Activated naive CD8-positive, alpha-beta T cell treated with anti-CD3 and anti-CD28 coated beads, Interleukin-2, amount 50 U/mL, for 24 hours (primary cell): ENCODE data around the gene KLK11.

Experiments
- ATAC-seq: fragments of 150-1000 bp; cut with Tn5 transposase; one replicate; pipeline ENCODE4 v1.10.0; 2021
- DNase-seq: peaks from one replicate; pipeline ENCODE4 v3.0.0; 2021
- H3K27ac Mint-ChIP-seq: one replicate; pipeline ENCODE4 v1.8.0; 2021; ENCODE audit warnings: mild to moderate bottlenecking, mixed read lengths
- H3K27me3 Mint-ChIP-seq: one replicate; pipeline ENCODE4 v1.8.0; 2021; ENCODE audit warnings: mixed read lengths
- H3K36me3 Mint-ChIP-seq: one replicate; pipeline ENCODE4 v1.8.0; 2021; ENCODE audit warnings: low read depth, mixed read lengths
- H3K4me1 Mint-ChIP-seq: one replicate; pipeline ENCODE4 v1.8.0; 2021; ENCODE audit warnings: mixed read lengths
- H3K4me3 Mint-ChIP-seq: one replicate; pipeline ENCODE4 v1.8.0; 2021; ENCODE audit warnings: mild to moderate bottlenecking, moderate library complexity, mixed read lengths
- H3K9me3 Mint-ChIP-seq: one replicate; pipeline ENCODE4 v1.8.0; 2021; ENCODE audit warnings: mixed read lengths

The KLK11 gene

DNA sequence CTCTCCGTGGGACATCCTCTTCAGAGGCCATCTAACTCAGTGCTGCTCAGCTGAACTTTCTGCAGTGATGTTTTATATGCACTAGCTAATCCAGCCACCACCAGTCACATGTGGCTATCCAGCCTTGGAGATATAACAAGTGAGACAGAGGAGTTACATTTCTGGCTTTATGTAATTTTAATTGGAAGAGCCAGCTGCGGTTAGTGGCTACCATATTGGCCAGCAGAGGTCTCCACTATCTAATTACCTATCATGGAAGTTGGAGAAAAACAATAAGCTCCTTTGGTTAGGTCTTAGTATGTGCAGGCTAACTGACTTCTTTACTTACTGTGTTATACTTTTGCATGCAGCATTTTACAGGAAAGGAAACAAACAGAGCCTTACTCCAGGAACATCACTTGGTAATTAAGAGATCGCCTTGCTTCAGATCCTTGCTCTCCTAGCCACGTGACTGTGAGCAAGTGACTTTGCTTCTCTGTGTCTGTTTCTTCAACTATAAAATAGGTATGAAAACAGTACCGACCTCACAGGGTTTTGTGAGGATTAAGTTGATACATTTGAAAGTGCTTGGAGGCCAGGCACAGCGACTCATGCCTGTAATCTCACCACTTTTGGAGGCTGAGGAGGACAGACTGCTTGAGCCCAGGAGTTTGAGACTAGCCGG lies 5.3 kb downstream of the KLK11 start:
- Mint-ChIP-seq H3K9me3 (no peaks in the 10 kb centered on the region), H3K27me3 (peaks cover 63% of the 10 kb centered on the region), H3K4me3 (no peak overlapping the region), H3K4me1 (peaks cover 16% of the 10 kb centered on the region), H3K36me3 (no peaks in the 10 kb centered on the region), H3K27ac (no peak overlapping the region)
- DNase-seq (no peak), ATAC-seq (no peak)

- peak within 1 kb of the TSS; percentile 29 for H3K4me3 Mint-ChIP-seq
- no peak for ATAC-seq
- DNase-seq, result no peak
- peaks cover 69% of the 10 kb centered on the region for H3K27me3 Mint-ChIP-seq
- no peaks in the 10 kb centered on the region for H3K9me3 Mint-ChIP-seq
- H3K36me3 Mint-ChIP-seq, result no peaks in the 10 kb centered on the region
- peaks cover 16% of the 10 kb centered on the region for H3K4me1 Mint-ChIP-seq
- H3K27ac Mint-ChIP-seq, result no peak within 1 kb of the TSS
These were observed 6.9 kb downstream of the KLK11 start, which contains the start of gene KLK10 for GRCh38 chr19:51019544-51019925. Gene KLK10, minus strand, starts transcription at chr19:51019709. Its CDS starts 579 bp downstream, at chr19:51019130.

DNA sequence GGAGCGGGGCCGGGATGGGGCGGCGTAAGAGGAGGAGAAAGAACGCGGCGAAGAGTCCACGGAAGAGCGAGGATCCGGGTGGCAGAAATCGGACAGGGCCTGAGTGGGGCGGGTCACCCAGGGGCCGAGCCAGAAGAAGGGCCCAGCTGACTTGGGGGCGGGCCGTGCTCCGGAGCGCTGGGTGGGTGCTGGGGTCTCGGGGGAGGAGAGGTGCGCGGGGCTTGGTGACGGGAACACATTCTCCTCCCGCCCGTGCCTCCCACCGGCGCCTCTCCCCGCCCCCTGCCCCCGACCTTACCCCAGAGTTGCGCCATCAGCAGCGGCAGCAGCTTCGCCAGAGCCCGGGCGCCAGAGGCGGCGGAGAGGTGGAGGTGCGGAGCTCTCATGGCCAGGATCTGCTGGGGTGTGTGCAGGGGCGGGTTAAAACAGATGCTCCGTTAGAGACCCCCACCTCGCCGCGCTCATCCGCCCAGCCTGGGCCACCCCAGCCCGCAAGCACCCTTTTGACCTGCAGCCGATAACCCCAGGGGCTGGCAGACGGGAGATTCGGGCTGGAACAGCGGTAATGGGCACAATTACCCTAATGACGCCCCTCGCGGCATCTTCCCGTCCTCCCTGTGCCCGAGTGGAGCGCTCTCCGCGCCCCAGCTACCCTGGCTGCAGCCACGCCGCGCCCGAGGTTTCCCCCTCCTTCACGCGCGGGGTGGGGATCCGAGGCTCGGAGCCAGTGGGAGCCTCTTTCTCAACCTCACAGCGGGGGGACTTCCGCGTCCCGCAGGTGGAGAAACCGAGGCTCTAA lies 7.5 kb downstream of the KLK11 start:
- H3K36me3 Mint-ChIP-seq, result no peaks in the 10 kb centered on the region
- H3K27me3 Mint-ChIP-seq, result peaks cover 73% of the 10 kb centered on the region
- no peak for DNase-seq
- peak overlapping the region; percentile 29 for H3K4me3 Mint-ChIP-seq
- H3K9me3 Mint-ChIP-seq, result no peaks in the 10 kb centered on the region
- peaks cover 16% of the 10 kb centered on the region for H3K4me1 Mint-ChIP-seq
- H3K27ac Mint-ChIP-seq, result no peak overlapping the region
- no peak for ATAC-seq

- Mint-ChIP-seq H3K4me1 (peaks cover 16% of the 10 kb centered on the region), H3K27ac (no peak overlapping the region), H3K27me3 (peaks cover 66% of the 10 kb centered on the region), H3K4me3 (no peak overlapping the region), H3K9me3 (no peaks in the 10 kb centered on the region), H3K36me3 (no peaks in the 10 kb centered on the region)
- ATAC-seq, result no peak
- DNase-seq, result peak; percentile 70
These were observed 9.4 kb downstream of the KLK11 start for GRCh38 chr19:51016798-51017683.

GRCh38 chr19:51015691-51016267 lies 10.6 kb downstream of the KLK11 start:
- Mint-ChIP-seq H3K36me3 (no peaks in the 10 kb centered on the region), H3K9me3 (no peaks in the 10 kb centered on the region), H3K27ac (no peak overlapping the region), H3K27me3 (peaks cover 62% of the 10 kb centered on the region), H3K4me1 (peaks cover 16% of the 10 kb centered on the region), H3K4me3 (no peak overlapping the region)
- DNase-seq (no peak), ATAC-seq (no peak)

DNA sequence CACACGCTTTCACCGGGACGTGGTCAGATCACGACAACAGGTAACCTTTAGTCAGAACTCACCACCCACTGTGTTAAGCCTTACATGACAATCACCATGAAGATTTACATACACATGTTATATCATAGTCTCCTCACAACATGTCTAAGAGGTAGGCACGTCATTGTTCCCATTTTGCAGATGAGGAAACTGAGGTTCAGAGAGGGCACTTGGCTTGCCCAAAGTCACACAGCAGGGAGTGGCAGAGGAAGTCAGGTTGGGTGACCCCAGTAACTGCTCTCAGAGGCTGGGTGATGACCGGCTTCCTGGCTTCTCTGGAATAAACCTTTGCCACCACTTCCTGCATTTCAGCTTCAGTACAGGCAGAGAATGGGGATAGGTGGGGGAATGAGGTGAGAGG lies 12.2 kb downstream of the KLK11 start:
- DNase-seq (no peak), ATAC-seq (no peak)
- Mint-ChIP-seq H3K4me1 (peaks cover 13% of the 10 kb centered on the region), H3K27ac (no peak overlapping the region), H3K4me3 (no peak overlapping the region), H3K36me3 (no peaks in the 10 kb centered on the region), H3K27me3 (peaks cover 60% of the 10 kb centered on the region), H3K9me3 (no peaks in the 10 kb centered on the region)

GRCh38 chr19:51012661-51013190 lies 13.7 kb downstream of the KLK11 start:
- Mint-ChIP-seq H3K9me3 (no peaks in the 10 kb centered on the region), H3K27me3 (peaks cover 48% of the 10 kb centered on the region)

GRCh38 chr19:51010066-51010795 lies 16.2 kb downstream of the KLK11 start:
- Mint-ChIP-seq H3K9me3 (no peaks in the 10 kb centered on the region), H3K36me3 (no peaks in the 10 kb centered on the region), H3K27me3 (peaks cover 36% of the 10 kb centered on the region), H3K27ac (no peak overlapping the region), H3K4me3 (no peak overlapping the region), H3K4me1 (no peaks in the 10 kb centered on the region)
- DNase-seq, result no peak
- no peak for ATAC-seq

More at GRCh38 chr19:51012661-51013190, 13.7 kb downstream of the KLK11 start:
- ATAC-seq, result no peak
- Mint-ChIP-seq H3K36me3 (no peaks in the 10 kb centered on the region), H3K27ac (no peak overlapping the region), H3K4me1 (peaks cover 8% of the 10 kb centered on the region), H3K4me3 (no peak overlapping the region)
- no peak for DNase-seq

DNA sequence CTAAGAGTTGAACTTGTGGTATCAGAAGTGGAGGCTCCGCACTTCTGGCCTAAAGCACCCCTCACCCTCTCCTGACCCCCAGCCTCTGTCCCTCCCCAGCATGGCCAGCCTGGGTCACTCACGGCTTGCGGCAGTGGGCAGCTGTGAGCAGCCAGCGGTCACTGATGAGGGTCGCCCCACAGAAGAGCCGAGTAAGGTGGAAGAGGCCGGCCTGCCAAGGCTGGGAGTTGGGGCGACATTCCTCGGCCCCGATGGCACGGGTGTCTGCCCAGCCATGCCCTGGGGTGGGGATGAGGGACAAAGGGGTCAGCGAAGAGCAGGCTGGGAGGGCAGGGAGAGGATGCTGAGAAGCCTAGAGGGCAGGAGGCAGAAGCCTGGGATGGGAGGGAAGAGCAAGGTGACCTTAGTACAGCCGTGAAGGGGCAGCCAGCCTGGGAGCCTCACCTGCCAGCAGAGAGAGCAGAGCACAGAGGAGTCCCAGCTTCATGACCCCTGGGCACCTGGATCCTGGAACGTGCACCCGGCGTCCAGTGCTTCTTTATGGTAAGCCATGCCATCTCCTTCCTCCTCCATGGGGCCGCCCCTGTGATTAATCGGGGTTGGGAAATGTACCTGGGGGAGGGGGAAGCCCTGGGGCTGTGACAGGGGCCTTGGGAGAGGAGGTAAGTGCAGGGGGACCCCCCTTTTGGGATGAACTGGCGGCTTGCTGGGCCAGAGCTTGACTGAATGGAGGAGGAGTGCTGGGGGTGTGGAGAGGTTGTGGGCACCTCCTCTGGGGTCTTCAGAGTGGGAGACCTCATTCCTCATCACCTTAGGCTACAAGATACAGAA lies 17.1 kb downstream of the KLK11 start:
- DNase-seq (no peak), ATAC-seq (no peak)
- peaks cover 29% of the 10 kb centered on the region for H3K27me3 Mint-ChIP-seq
- H3K27ac Mint-ChIP-seq, result no peak overlapping the region
- H3K4me1 Mint-ChIP-seq, result no peaks in the 10 kb centered on the region
- H3K4me3 Mint-ChIP-seq, result no peak overlapping the region
- no peaks in the 10 kb centered on the region for H3K36me3 Mint-ChIP-seq
- no peaks in the 10 kb centered on the region for H3K9me3 Mint-ChIP-seq

DNA sequence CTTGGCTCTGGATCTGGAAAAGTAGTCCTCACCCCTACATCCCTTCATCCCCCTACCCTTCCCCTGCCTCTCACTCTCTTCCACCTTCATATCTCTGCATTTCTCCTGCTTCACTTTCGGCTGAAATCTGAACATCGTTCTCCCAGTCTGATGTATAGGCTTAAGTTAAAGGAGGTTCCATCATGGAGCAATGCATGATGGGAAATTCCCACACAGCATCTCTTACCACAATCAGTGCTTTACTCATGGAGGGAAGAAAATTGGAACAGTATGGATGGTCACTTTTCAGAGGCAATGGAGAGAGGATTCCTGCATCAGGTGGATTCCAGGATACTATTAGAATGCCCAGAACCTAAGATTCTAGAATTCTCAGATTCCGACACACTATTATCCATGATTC lies 18.9 kb downstream of the KLK11 start:
- Mint-ChIP-seq H3K27me3 (peaks cover 27% of the 10 kb centered on the region), H3K27ac (no peak overlapping the region), H3K4me1 (no peaks in the 10 kb centered on the region), H3K9me3 (no peaks in the 10 kb centered on the region), H3K36me3 (no peaks in the 10 kb centered on the region), H3K4me3 (no peak overlapping the region)
- no peak for DNase-seq
- ATAC-seq, result no peak

DNA sequence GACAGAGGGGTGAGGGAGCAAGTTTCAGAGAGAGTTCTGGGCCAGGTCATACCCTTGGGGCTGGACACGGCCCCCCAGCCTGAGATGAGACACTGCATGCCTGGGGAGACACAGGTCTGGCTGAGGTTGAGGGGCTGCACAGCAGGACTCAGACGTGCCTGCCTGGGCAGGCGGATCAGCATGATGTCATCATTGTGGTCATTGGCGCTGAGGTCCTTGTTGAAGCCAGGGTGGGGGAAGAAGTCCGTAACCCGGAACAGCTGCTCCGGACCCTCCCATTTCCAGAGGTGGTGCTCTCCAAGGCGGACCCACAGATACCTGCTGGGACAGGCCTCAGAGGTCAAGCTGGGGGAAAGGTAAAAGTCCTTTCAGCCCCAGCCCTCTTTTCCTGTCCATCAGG lies 20.0 kb downstream of the KLK11 start:
- H3K36me3 Mint-ChIP-seq, result no peaks in the 10 kb centered on the region
- DNase-seq (no peak), ATAC-seq (no peak)
- H3K27ac Mint-ChIP-seq, result no peak overlapping the region
- no peak overlapping the region for H3K4me3 Mint-ChIP-seq
- no peaks in the 10 kb centered on the region for H3K9me3 Mint-ChIP-seq
- H3K27me3 Mint-ChIP-seq, result peaks cover 36% of the 10 kb centered on the region
- H3K4me1 Mint-ChIP-seq, result no peaks in the 10 kb centered on the region

DNA sequence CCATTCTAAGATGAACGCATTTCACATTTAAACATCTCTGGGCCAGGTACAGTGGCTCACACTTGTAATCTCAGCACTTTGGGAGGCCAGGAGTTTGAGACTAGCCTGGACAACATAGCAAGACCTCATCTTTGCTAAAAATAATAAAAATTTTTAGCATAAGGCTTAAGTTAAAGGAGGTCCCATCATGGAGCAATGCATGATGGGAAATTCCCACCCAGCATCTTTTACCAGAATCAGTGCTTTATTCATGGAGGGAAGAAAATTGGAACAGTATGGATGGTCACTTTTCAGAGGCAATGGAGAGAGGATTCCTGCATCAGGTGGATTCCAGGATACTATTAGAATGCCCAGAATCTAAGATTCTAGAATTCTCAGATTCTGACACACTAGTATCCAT lies 21.2 kb downstream of the KLK11 start:
- no peak for DNase-seq
- Mint-ChIP-seq H3K36me3 (no peaks in the 10 kb centered on the region), H3K27me3 (peaks cover 38% of the 10 kb centered on the region), H3K4me3 (no peak overlapping the region), H3K9me3 (no peaks in the 10 kb centered on the region), H3K27ac (no peak overlapping the region), H3K4me1 (no peaks in the 10 kb centered on the region)
- ATAC-seq, result no peak

GRCh38 chr19:51003316-51003715 lies 23.1 kb downstream of the KLK11 start:
- H3K27ac Mint-ChIP-seq, result no peak overlapping the region
- H3K36me3 Mint-ChIP-seq, result no peaks in the 10 kb centered on the region
- no peaks in the 10 kb centered on the region for H3K4me1 Mint-ChIP-seq
- DNase-seq (no peak), ATAC-seq (no peak)
- H3K4me3 Mint-ChIP-seq, result no peak overlapping the region
- peaks cover 50% of the 10 kb centered on the region for H3K27me3 Mint-ChIP-seq
- H3K9me3 Mint-ChIP-seq, result no peaks in the 10 kb centered on the region
